Activated T-helper 1 cell treated with anti-CD3 and anti-CD28 coated beads, Interleukin-12 subunit alpha, Interleukin-12 subunit beta, Interleukin-2, Interleukin-4 antibody, amounts not matched to agents 30 ng/mL and 10 ng/mL and 1 ng/mL, durations not matched to agents 14 hours and 24 hours and 36 hours (primary cell): Measurements from ENCODE around the gene RHOD. TPM values are rescaled to one million over a fixed set of nuclear protein-coding genes. Genes with fewer than 3 reads are reported as not detected.

ENCODE experiments used
- DNase-seq: peaks from one replicate; pipeline ENCODE4 v3.0.0; 2021; ENCODE audit warnings: low spot score
- H3K27ac Mint-ChIP-seq: one replicate; pipeline ENCODE4 v1.8.0; 2021; ENCODE audit warnings: mild to moderate bottlenecking, mixed read lengths
- H3K27me3 Mint-ChIP-seq: one replicate; pipeline ENCODE4 v1.8.0; 2022; ENCODE audit warnings: mild to moderate bottlenecking, moderate library complexity, mixed read lengths; ENCODE audit not compliant: insufficient read depth
- H3K36me3 Mint-ChIP-seq: one replicate; pipeline ENCODE4 v1.8.0; 2021; ENCODE audit warnings: low read depth, mixed read lengths
- H3K4me1 Mint-ChIP-seq: one replicate; pipeline ENCODE4 v1.8.0; 2021; ENCODE audit warnings: low read depth, mixed read lengths
- H3K4me3 Mint-ChIP-seq: one replicate; pipeline ENCODE4 v1.8.0; 2021; ENCODE audit warnings: mild to moderate bottlenecking, moderate library complexity, mixed read lengths
- H3K9me3 Mint-ChIP-seq: one replicate; pipeline ENCODE4 v1.8.0; 2021; ENCODE audit warnings: mixed read lengths
- intact Hi-C: fragments of 100-400 bp; cut with micrococcal nuclease; formaldehyde crosslinking; loops from one replicate; pipeline ENCODE4 v1.15.1; 2024
- total RNA-seq: library from RNA; stranded (reverse); gene quantifications from 2 replicates; pipeline ENCODE4 v1.2.3, GENCODE V29; 2022

The RHOD gene
- total RNA-seq, 1 donor from 2014 or later, result 0.39 TPM

DNA sequence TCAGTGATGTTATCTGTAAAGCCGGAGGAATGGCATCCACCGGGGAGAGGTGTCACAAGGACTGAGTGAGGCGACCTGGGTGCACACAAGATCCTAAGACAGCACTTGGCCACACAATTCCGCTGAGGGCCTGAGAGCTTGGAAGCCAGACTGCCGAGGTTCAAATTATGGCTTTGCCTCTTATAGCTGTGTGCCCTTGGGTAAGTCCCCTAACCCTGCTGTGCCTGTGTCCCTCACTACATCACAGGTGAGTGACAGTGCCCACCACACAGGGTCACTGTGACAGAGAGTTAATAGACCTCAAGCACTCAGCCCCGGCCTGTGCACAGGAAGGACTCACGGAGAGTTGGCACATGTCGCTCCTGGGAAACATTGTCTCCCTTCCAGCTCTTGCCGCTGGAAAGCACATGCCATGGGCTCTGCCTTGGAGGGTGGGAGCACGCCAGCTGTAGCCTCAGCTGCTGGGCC lies 592 bp downstream of the RHOD start:
- peak overlapping the region; percentile 33 for H3K4me3 Mint-ChIP-seq
- no peaks in the 10 kb centered on the region for H3K9me3 Mint-ChIP-seq
- DNase-seq, result no peak

DNA sequence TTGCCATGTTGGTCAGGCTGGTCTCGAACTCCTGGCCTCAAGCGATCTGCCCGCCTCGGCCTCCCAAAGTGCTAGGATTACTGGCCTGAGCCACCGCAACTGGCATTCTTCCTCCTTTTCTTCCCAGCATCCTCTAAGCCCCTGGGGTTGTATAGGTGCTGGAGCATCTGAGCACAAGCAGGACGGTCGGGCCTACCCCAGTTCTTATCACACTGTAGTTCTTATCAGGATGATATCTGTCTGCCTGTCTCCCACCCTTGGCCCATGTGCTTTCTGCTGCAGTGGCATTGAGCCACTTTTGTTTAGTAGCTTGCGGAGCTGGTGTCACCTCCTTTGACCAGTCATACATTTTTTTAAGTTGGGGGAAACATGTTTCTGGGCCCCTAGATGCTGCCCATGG lies 1.9 kb downstream of the RHOD start:
- Mint-ChIP-seq H3K4me3 (no peak overlapping the region), H3K9me3 (no peaks in the 10 kb centered on the region), H3K27ac (no peak overlapping the region), H3K4me1 (peaks cover 10% of the 10 kb centered on the region), H3K36me3 (no peaks in the 10 kb centered on the region), H3K27me3 (peaks cover 16% of the 10 kb centered on the region)
- intact Hi-C loops, result no loop called here
- DNase-seq, result no peak

More for the DNA sequence above, 592 bp downstream of the RHOD start:
- H3K27ac Mint-ChIP-seq, result no peak overlapping the region
- peaks cover 10% of the 10 kb centered on the region for H3K4me1 Mint-ChIP-seq
- intact Hi-C loops, result no loop called here
- H3K36me3 Mint-ChIP-seq, result no peaks in the 10 kb centered on the region
- peaks cover 15% of the 10 kb centered on the region for H3K27me3 Mint-ChIP-seq

DNA sequence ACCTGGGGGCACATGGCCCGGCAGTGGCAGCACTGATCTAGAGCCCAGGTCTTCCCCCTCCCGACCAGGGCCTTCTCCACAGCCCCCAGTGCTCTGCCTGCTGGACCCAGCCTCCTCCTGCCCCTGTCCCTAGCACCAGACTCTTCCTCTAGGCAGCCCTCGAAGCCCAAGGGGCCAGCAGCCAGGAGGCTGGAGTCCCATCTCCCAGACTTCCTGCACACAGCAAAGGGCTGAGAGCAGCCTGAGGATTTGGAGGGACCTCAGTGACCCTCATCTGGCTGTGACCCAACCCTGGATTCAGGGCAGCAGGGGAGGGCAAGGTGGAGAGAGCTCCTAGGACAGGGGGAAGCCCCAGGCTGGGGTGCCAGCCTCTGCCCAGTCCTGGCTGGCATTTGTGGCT lies 3.0 kb downstream of the RHOD start:
- Mint-ChIP-seq H3K4me1 (peaks cover 10% of the 10 kb centered on the region), H3K27ac (no peak overlapping the region), H3K9me3 (no peaks in the 10 kb centered on the region), H3K27me3 (peaks cover 15% of the 10 kb centered on the region), H3K36me3 (no peaks in the 10 kb centered on the region), H3K4me3 (no peak overlapping the region)
- DNase-seq, result no peak
- intact Hi-C loops, result no loop called here

DNA sequence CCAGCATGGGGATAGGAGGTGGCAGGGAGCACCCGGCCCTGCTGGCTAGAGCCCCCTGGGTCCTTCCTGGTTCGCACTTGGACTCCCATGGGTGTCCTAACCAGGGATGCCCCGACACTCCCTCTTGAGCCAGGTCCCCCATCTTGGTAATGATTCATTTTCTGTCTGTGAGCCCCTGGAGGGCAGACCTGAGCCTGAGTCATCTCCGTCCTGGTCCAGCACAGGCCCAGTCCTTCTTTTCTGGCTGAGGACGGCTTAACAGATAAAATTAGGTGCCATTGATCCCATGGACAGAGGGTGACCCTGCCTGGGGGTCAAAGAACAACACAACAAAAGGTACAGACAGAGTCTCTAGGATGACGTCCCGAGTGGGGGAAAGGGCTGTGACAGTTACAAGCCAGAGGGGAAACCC lies 3.5 kb downstream of the RHOD start:
- peaks cover 10% of the 10 kb centered on the region for H3K4me1 Mint-ChIP-seq

DNA sequence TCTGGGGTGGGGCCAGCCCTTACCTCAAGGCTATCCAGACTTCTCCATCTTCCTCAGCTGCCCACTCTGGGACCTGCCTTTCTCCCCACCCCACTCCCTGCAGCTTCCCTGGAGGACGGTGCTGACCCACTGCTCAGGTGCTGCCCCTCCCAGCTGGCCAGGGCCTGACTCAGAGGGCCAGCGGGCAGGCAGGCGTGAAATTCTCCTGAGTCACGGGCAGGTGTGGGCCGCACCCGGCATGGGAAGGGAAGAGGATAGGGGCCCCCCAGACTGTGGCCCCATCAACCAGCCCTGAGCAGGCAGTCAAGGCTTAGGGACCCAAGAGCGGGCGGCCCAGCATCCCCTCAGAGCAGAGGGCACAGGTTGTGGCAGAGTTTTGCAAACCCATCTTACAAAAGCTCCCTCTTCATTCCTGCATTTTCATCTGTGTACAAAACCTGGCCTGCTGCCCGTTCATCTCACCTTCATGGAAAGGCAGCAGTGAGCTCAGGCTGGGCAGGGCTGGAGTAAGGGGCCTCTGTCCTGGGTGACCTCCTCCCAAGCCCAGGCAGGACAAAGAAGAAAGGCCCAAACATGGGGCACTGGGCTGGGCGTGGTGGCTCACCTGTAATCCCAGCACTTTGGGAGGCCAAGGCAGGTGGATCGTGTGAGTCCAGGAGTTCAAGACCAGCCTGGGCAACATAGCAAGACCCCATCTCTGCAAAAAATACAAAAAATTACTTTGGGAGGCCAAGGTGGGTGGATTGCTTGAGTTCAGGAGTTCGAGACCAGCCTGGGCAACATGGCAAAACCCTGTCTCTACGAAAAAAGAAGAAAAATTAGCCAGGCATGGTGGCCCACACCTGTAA lies 6.1 kb downstream of the RHOD start:
- Mint-ChIP-seq H3K9me3 (no peaks in the 10 kb centered on the region), H3K27me3 (peaks cover 6% of the 10 kb centered on the region), H3K36me3 (no peaks in the 10 kb centered on the region), H3K27ac (no peak overlapping the region), H3K4me1 (no peaks in the 10 kb centered on the region), H3K4me3 (no peak overlapping the region)
- intact Hi-C loops, result no loop called here
- no peak for DNase-seq

More for the DNA sequence above, 3.5 kb downstream of the RHOD start:
- peaks cover 15% of the 10 kb centered on the region for H3K27me3 Mint-ChIP-seq
- intact Hi-C loops, result no loop called here
- H3K9me3 Mint-ChIP-seq, result no peaks in the 10 kb centered on the region
- no peaks in the 10 kb centered on the region for H3K36me3 Mint-ChIP-seq
- H3K27ac Mint-ChIP-seq, result no peak overlapping the region
- DNase-seq, result no peak
- no peak overlapping the region for H3K4me3 Mint-ChIP-seq

DNA sequence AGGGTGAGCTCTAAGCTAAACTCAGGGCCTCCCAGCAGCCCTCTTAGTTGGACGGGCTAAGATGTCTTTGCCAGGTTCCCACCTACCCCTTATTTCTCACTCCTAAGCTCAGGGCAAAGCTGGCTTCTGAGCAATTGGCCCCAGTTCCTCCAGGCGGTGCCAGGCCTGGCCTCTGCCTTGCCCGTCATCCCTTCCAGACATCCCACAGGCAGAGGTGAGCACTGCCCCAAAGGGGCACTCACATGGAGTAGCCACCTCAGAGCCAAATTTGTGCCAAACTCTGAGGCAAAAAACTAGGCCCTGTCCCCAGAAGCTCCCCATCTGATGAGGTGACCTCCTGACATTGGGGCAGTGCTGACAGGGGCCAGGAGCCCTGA lies 9.7 kb downstream of the RHOD start:
- intact Hi-C loops, result no loop called here
- no peak for DNase-seq
- H3K4me3 Mint-ChIP-seq, result no peak overlapping the region
- H3K9me3 Mint-ChIP-seq, result no peaks in the 10 kb centered on the region
- no peaks in the 10 kb centered on the region for H3K36me3 Mint-ChIP-seq
- peaks cover 6% of the 10 kb centered on the region for H3K27me3 Mint-ChIP-seq
- H3K27ac Mint-ChIP-seq, result no peak overlapping the region
- no peaks in the 10 kb centered on the region for H3K4me1 Mint-ChIP-seq

DNA sequence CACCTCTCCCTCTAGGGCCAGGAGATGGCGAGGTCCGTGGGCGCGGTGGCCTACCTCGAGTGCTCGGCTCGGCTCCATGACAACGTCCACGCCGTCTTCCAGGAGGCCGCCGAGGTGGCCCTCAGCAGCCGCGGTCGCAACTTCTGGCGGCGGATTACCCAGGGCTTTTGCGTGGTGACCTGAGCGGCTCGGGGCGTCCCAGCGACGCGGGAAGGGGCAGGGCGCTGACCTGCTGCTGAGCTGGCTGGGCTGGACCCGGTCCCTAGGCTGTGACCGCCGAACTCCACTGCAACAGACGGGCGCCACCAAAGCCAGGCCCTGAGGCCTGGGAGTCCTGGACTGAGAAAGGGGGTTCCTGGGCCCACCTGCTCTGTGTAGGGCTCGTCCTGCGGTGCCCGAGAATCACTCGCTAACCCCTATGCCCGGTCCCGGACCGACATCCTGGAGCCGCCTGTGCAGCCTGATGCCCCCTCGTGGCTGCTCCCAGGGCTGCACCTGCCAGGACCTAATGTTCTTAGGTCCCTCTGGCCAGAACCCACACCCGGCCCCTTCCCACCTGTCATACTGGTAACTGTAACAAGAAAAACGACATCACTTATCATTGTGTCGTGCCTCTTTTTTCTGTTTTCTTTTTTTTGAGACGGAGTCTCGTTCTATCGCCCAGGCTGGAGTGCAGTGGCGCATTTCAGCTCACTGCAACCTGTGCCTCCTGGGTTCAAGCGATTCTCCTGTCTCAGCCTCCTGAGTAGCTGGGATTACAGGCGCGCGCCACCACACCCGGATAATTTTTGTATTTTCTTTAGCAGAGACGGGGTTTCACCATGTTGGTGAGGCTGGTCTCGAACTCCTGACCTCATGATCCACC lies 15.0 kb downstream of the RHOD start:
- Mint-ChIP-seq H3K4me3 (peak overlapping the region; percentile 24), H3K4me1 (no peaks in the 10 kb centered on the region), H3K36me3 (no peaks in the 10 kb centered on the region), H3K27ac (no peak overlapping the region), H3K9me3 (no peaks in the 10 kb centered on the region), H3K27me3 (peaks cover 7% of the 10 kb centered on the region)
- intact Hi-C loops, result loop anchor here (1.0 kb wide), 2 partner anchors 17 to 377 kb away; no protein-coding TSS in a partner anchor
- peak; percentile 62 for DNase-seq

DNA sequence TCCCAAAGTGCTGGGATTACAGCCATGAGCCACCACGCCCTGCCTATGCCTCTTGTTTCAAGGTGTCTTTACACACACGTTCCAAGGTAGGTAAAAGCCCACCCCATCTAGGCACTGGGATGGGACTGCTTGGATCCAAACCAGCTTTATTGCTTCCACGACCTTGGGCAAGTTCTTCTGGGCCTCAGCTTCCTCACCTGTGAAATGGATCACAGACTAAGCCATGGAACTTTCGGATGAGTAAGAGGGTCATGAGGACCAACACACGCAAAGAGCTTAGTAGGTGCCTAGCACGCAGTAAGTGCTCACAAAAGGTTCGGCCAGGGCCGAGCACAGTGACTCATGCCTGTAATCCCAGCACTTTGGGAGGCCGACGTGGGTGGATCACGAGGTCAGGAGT lies 15.6 kb downstream of the RHOD start:
- Mint-ChIP-seq H3K27ac (no peak overlapping the region), H3K4me3 (no peak overlapping the region), H3K9me3 (no peaks in the 10 kb centered on the region), H3K36me3 (no peaks in the 10 kb centered on the region), H3K27me3 (peaks cover 7% of the 10 kb centered on the region), H3K4me1 (no peaks in the 10 kb centered on the region)
- no peak for DNase-seq
- intact Hi-C loops, result no loop called here

DNA sequence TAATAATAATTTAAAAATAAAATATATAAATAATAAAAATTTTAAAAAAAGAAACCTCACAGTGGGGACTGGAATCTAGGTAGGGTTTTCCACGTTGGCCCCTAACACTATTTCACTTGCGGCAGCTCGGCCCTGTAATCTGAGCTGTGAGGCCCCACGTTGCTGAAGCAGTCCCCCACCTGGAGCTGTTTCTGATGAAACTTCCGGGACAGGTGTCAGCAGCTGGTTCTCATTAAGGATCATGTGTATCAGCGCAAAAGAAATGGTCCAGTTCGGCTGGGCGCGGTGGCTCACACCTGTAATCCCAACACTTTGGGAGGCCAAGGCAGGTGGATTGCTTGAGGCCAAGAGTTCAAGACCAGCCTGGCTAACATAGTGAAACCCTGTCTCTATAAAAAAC lies 17.3 kb downstream of the RHOD start:
- H3K4me3 Mint-ChIP-seq, result no peak overlapping the region
- DNase-seq, result no peak
- H3K4me1 Mint-ChIP-seq, result peaks cover 1% of the 10 kb centered on the region
- no peak overlapping the region for H3K27ac Mint-ChIP-seq
- intact Hi-C loops, result no loop called here
- H3K36me3 Mint-ChIP-seq, result no peaks in the 10 kb centered on the region
- no peaks in the 10 kb centered on the region for H3K9me3 Mint-ChIP-seq
- H3K27me3 Mint-ChIP-seq, result peaks cover 7% of the 10 kb centered on the region

DNA sequence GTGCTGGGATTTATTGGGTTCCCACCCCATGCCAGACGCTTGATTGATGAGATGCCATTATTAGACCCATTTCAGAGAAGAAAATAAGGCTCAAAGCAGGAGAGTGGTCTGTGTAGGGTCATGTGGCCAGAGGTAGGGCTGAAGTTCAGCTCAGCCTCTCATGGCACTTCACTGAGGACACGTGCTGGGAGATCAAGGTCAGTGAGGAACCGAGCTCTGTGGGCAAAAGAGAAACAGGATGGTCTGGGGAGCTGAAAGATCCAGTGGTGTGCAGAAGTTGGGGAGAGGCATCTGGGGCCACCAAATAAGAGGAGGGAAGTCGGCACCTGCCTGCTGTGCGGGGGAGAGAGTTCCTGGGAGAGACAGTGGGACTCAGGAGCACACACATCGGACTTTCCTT lies 19.6 kb downstream of the RHOD start:
- Mint-ChIP-seq H3K36me3 (no peaks in the 10 kb centered on the region), H3K27me3 (peaks cover 2% of the 10 kb centered on the region), H3K4me3 (no peak overlapping the region), H3K9me3 (no peaks in the 10 kb centered on the region), H3K27ac (no peak overlapping the region), H3K4me1 (peaks cover 7% of the 10 kb centered on the region)
- DNase-seq, result no peak
- intact Hi-C loops, result no loop called here

DNA sequence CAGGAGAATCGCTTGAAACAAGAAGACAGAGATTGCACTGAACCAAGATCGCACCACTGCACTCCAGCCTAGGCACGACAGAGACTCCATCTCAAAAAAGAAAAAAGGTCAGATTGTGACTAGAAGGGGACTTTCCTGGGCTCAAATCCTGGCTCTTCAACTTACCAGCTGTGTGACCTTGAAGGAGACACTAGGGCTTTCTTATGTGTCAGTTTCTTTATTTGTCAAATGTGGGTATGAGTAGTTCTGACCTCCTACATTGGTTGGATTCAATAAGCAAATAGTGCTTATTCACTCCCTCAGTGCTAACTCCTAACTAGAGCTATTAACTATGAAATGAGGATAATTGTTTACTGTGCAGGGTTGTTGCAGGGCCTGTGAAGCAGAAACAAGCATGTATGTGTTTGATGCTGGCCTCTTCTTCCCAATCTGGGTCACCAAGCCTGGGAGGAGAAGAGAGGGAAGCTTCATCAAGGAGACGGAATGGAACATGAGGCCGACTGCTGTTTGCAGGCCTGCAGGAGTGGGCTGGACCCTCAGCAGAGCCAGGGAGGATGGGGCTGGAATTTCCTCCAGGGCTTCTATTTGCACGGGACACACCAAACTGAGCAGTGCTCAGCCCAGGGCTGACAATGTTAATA lies 22.5 kb downstream of the RHOD start:
- H3K27ac Mint-ChIP-seq, result no peak overlapping the region

DNA sequence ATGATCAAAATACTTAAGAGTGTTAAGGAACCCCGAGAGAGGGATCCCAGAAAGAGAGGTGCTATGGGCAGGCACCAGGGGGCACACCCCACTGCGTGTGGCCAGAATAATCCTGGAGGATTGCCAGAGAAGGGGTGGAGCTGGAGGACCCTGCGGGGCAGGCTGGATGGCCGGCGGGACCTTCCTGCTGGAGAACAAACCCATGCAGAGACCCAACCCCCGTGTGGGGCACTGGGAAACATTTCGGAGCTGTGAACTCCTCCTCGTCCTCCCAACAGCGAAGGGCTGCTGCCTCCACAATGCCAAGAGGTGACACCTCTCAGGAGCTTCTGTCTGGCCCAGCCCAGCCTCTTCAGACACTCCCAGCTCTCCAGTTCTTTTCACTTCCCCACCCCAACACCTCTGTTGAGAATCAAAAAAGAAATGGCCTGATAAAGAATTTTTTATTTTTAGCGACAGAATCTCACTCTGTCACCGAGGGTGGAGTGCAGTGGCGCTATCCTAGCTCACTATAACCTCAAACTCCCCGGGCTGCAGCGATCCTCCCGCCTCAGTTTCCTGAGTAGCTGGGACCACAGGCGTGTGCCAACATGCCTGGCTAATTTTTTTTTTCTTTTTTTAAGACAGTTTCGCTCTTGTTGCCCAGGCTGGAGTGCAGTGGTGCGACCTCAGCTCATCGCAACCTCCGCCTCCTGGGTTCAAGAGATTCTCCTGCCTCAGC lies 25.6 kb downstream of the RHOD start:
- Mint-ChIP-seq H3K4me3 (no peak overlapping the region), H3K27me3 (no peaks in the 10 kb centered on the region), H3K4me1 (peaks cover 13% of the 10 kb centered on the region), H3K36me3 (no peaks in the 10 kb centered on the region), H3K27ac (no peak overlapping the region), H3K9me3 (no peaks in the 10 kb centered on the region)
- intact Hi-C loops, result no loop called here
- no peak for DNase-seq

More for the DNA sequence above, 22.5 kb downstream of the RHOD start:
- H3K27me3 Mint-ChIP-seq, result no peaks in the 10 kb centered on the region
- no peak for DNase-seq
- H3K4me3 Mint-ChIP-seq, result no peak overlapping the region
- intact Hi-C loops, result no loop called here
- peaks cover 13% of the 10 kb centered on the region for H3K4me1 Mint-ChIP-seq
- no peaks in the 10 kb centered on the region for H3K36me3 Mint-ChIP-seq
- H3K9me3 Mint-ChIP-seq, result no peaks in the 10 kb centered on the region
